Nephron (organoid): ENCODE measurements around the gene AP3S2.

Source experiments
- H3K27ac Mint-ChIP-seq, 3 experiments: 2 replicates each; pipeline ENCODE4 v1.8.0; 2020; ENCODE audit warnings: mixed read lengths in 3 of 3, mild to moderate bottlenecking in 2 of 3, moderate library complexity in 1 of 3
- H3K27me3 Mint-ChIP-seq: 2 replicates; pipeline ENCODE4 v1.8.0; 2021; ENCODE audit warnings: low read depth, mild to moderate bottlenecking, moderate library complexity, mixed read lengths
- H3K36me3 Mint-ChIP-seq: 2 replicates; pipeline ENCODE4 v1.8.0; 2020; ENCODE audit warnings: low read depth, mixed read lengths
- H3K4me1 Mint-ChIP-seq: 2 replicates; pipeline ENCODE4 v1.8.0; 2020; ENCODE audit warnings: mixed read lengths
- H3K4me3 Mint-ChIP-seq, 3 experiments: 2 replicates each; pipeline ENCODE4 v1.8.0; 2020; ENCODE audit warnings: mild to moderate bottlenecking in 3 of 3, mixed read lengths in 3 of 3, moderate library complexity in 2 of 3
- H3K9me3 Mint-ChIP-seq: 2 replicates; pipeline ENCODE4 v1.8.0; 2020; ENCODE audit warnings: mixed read lengths
- CTCF ChIP-seq, 3 experiments: fragments of 200-600 bp; sonication (generic); IDR thresholded peaks; one replicate each; pipeline ENCODE4 v1.5.0; 2021; ENCODE audit warnings: antibody characterized with exemption in 3 of 3; ENCODE audit not compliant: unreplicated experiment in 3 of 3

AP3S2 gene

DNA sequence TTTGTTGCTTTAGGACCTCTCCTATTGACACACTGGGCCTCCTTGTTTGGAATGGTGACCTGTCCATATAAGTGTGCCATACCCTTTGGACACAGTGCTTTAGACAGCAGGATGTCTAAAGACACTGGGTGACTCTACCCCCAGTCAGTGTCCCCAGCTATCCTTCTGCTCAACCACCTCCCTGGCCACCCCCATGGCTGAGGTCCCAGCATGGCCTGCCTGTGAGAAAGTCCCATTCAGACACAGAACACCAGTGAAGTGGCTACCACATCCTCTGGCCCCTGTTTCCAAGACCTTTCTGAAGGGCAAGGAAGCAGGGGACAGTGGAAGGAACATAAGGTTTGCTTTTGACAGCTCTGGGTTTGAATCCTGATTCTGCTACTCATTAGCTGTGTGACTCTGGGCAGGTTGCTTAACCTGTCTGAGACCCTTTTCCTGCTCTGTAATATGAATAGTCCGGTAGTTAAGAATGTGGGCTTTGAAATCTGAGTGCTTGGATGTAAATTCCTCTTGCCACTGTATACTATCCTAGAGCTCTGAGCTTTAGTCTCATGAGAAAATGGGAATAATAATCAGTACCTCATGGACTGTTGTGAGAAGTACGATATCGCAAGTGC is 6.3 kb upstream of the AP3S2 start:
- no peak for TF ChIP-seq CTCF (IDR thresholded peaks at IDR 0.05; ENCODE audit: unreplicated experiment in 3 of 3)
- Mint-ChIP-seq H3K36me3 (peaks cover 21% of the 10 kb centered on the region), H3K4me1 (peaks cover 5% of the 10 kb centered on the region), H3K27me3 (no peaks in the 10 kb centered on the region), H3K4me3 (no peak overlapping the region), H3K9me3 (no peaks in the 10 kb centered on the region), H3K27ac (no peak overlapping the region)

- peaks cover 5% of the 10 kb centered on the region for H3K4me1 Mint-ChIP-seq
- no peaks in the 10 kb centered on the region for H3K27me3 Mint-ChIP-seq
- H3K36me3 Mint-ChIP-seq, result peaks cover 21% of the 10 kb centered on the region
- no peaks in the 10 kb centered on the region for H3K9me3 Mint-ChIP-seq
- no peak overlapping the region for H3K4me3 Mint-ChIP-seq
- H3K27ac Mint-ChIP-seq, result no peak overlapping the region
- no peak for TF ChIP-seq CTCF (IDR thresholded peaks at IDR 0.05; ENCODE audit: unreplicated experiment in 3 of 3)
Observed at GRCh38 chr15:89899295-89899945, 5.6 kb upstream of the AP3S2 start.

GRCh38 chr15:89898614-89899294 is 5.0 kb upstream of the AP3S2 start:
- H3K27ac Mint-ChIP-seq, result peak overlapping the region in 2 of 3 experiments; percentile 18 to 62
- H3K4me3 Mint-ChIP-seq, result no peak overlapping the region
- H3K9me3 Mint-ChIP-seq, result no peaks in the 10 kb centered on the region
- peak; percentile 47 to 54 (median 52) for TF ChIP-seq CTCF (IDR thresholded peaks at IDR 0.05; ENCODE audit: unreplicated experiment in 3 of 3)
- peaks cover 12% of the 10 kb centered on the region for H3K4me1 Mint-ChIP-seq
- no peaks in the 10 kb centered on the region for H3K27me3 Mint-ChIP-seq
- peaks cover 21% of the 10 kb centered on the region for H3K36me3 Mint-ChIP-seq

GRCh38 chr15:89898146-89898545 is 4.4 kb upstream of the AP3S2 start:
- Mint-ChIP-seq H3K9me3 (no peaks in the 10 kb centered on the region), H3K4me3 (no peak overlapping the region), H3K4me1 (peaks cover 18% of the 10 kb centered on the region), H3K27me3 (no peaks in the 10 kb centered on the region), H3K36me3 (peaks cover 20% of the 10 kb centered on the region), H3K27ac (peak overlapping the region in 2 of 3 experiments; percentile 18 to 62)
- TF ChIP-seq CTCF (IDR thresholded peaks at IDR 0.05; ENCODE audit: unreplicated experiment in 3 of 3), result no peak

GRCh38 chr15:89893027-89893426 is 767 bp downstream of the AP3S2 start:
- Mint-ChIP-seq H3K4me1 (peaks cover 26% of the 10 kb centered on the region), H3K27me3 (no peaks in the 10 kb centered on the region), H3K27ac (peak overlapping the region in 2 of 3 experiments; percentile 93 to 97), H3K36me3 (peaks cover 12% of the 10 kb centered on the region), H3K4me3 (peak overlapping the region; percentile 94 to 99 (median 96)), H3K9me3 (no peaks in the 10 kb centered on the region)
- TF ChIP-seq CTCF (IDR thresholded peaks at IDR 0.05; ENCODE audit: unreplicated experiment in 3 of 3), result no peak
